Tibial nerve (tissue), 4 donors: ENCODE measurements around the gene HAX1. TPM values are rescaled to one million over a fixed set of nuclear protein-coding genes. Genes with fewer than 3 reads are reported as not detected.
A peak's percentile ranks its signal among the peaks of the same experiment; 100 is the strongest.

Experiments used
- DNase-seq, 2 donors: peaks; one replicate each; pipeline ENCODE4 v3.0.0-alpha.2; 2019; ENCODE audit warnings: low spot score in 2 of 2
- H3K27ac ChIP-seq, 4 donors: fragments of 200-600 bp; sonication (generic) in 3 of 4; one replicate each; pipeline ENCODE4 v1.5.1; 2017 to 2019; ENCODE audit warnings: mild to moderate bottlenecking in 1 of 4
- H3K27me3 ChIP-seq, 2 donors: fragments of 200-600 bp; sonication (generic) in 1 of 2; one replicate each; pipeline versions ENCODE4 v1.5.1 to v1.6.0; 2017 to 2019
- H3K36me3 ChIP-seq, 3 donors: fragments of 200-600 bp; sonication (generic); one replicate each; pipeline ENCODE4 v1.5.1; 2018 to 2019
- H3K4me1 ChIP-seq, 4 donors: fragments of 200-600 bp; sonication (generic) in 3 of 4; one replicate each; pipeline ENCODE4 v1.5.1; 2017 to 2019
- H3K4me3 ChIP-seq, 4 donors: fragments of 200-600 bp; sonication (generic) in 3 of 4; one replicate each; pipeline ENCODE4 v1.5.1; 2017 to 2019; ENCODE audit warnings: mild to moderate bottlenecking in 1 of 4, moderate library complexity in 1 of 4
- H3K9me3 ChIP-seq, 4 donors: fragments of 200-600 bp; sonication (generic) in 3 of 4; one replicate each; pipeline ENCODE4 v1.5.1; 2017 to 2019
- EP300 ChIP-seq, 2 donors: sonication (generic); formaldehyde crosslinking; IDR thresholded peaks; one replicate each; pipeline ENCODE4 v1.6.1; 2017; ENCODE audit warnings: antibody characterized with exemption in 2 of 2, mild to moderate bottlenecking in 1 of 2
- POLR2A ChIP-seq, 2 donors: fragments of 450-650 bp; IDR thresholded peaks; one replicate each; pipeline ENCODE4 v1.6.1; 2017; ENCODE audit warnings: antibody characterized with exemption in 2 of 2, mild to moderate bottlenecking in 2 of 2, moderate library complexity in 2 of 2
- WGBS, 2 donors: methylation state at CpG; one replicate each; pipeline ENCODE4 v1.1.5; 2018; 5-methylcytosine and 5-hydroxymethylcytosine counted together
- total RNA-seq, 4 donors: library from RNA; depleted of rRNA; stranded (reverse); fragments of >200 nt; gene quantifications; one replicate each; pipeline ENCODE4 v1.1.0, GENCODE V29; 2016
- TF ChIP-seq, protein P1 (sequence below), 5 experiments: fragments of 200-600 bp in 3 of 5; fragments of 450-650 bp in 2 of 5; sonication (generic) in 3 of 5; IDR thresholded peaks; one replicate each; pipeline ENCODE4 v1.5.1; 2016 to 2019; ENCODE audit warnings: antibody characterized with exemption in 5 of 5, mild to moderate bottlenecking in 3 of 5, moderate library complexity in 2 of 5

The HAX1 gene
- total RNA-seq, 4 donors from 2014 or later, result 93.9 to 120 (median 111) TPM

DNA sequence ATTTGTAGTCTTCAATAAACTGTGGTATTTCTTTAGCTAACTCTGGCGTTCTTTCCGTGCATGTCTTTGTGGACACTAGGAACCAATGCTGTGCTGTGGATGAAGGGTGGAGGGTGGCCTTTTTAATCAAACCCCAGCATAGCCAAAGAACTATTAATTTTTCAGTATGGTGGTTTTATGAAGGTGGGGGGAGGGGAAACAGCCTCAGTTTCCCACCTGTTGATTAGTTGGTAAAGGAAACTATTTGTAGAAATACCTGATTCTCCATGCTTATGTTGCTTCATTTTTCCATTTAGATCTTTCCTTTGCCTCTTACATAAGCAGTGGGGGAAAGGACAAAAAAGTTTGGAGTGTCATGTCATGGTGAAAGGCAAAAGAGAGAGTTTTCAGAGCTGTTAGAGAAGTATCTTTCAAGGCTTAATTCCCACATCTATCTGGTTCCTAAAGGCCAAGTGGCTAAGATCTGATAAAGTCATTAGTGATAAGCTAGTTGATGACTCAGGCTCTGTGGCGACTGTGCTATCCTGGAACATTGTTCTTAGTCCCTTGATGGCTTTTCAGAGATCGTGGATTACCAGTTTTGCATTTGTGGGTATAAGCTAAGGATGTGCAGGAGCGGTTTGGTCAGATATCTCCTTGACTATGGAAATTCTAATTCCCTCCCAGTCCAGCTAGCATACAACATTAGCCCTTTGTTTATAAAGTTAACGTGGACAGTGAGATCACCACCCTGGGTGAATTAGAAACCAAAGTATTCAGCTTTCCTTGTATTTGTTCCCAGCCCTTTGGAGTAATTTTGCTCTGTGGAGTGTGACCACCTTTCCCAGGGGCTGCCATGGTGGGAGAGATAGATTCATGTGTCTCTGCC lies 8.7 kb upstream of the HAX1 start:
- Histone ChIP-seq H3K27ac (no peak overlapping the region), H3K36me3 (peaks cover 3 to 99% (median 21%) of the 10 kb centered on the region in 3 donors), H3K4me3 (no peak overlapping the region), H3K27me3 (no peaks in the 10 kb centered on the region), H3K9me3 (no peaks in the 10 kb centered on the region), H3K4me1 (no peaks in the 10 kb centered on the region)
- 65 to 74% methylated on average over 6 of the region's 6 CpGs for WGBS, 2 donors
- TF ChIP-seq, protein P1, sequence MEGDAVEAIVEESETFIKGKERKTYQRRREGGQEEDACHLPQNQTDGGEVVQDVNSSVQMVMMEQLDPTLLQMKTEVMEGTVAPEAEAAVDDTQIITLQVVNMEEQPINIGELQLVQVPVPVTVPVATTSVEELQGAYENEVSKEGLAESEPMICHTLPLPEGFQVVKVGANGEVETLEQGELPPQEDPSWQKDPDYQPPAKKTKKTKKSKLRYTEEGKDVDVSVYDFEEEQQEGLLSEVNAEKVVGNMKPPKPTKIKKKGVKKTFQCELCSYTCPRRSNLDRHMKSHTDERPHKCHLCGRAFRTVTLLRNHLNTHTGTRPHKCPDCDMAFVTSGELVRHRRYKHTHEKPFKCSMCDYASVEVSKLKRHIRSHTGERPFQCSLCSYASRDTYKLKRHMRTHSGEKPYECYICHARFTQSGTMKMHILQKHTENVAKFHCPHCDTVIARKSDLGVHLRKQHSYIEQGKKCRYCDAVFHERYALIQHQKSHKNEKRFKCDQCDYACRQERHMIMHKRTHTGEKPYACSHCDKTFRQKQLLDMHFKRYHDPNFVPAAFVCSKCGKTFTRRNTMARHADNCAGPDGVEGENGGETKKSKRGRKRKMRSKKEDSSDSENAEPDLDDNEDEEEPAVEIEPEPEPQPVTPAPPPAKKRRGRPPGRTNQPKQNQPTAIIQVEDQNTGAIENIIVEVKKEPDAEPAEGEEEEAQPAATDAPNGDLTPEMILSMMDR (IDR thresholded peaks at IDR 0.05), result no peak
- TF ChIP-seq EP300 (IDR thresholded peaks at IDR 0.05) (no peak), POLR2A (IDR thresholded peaks at IDR 0.05) (no peak)
- no peak for DNase-seq

DNA sequence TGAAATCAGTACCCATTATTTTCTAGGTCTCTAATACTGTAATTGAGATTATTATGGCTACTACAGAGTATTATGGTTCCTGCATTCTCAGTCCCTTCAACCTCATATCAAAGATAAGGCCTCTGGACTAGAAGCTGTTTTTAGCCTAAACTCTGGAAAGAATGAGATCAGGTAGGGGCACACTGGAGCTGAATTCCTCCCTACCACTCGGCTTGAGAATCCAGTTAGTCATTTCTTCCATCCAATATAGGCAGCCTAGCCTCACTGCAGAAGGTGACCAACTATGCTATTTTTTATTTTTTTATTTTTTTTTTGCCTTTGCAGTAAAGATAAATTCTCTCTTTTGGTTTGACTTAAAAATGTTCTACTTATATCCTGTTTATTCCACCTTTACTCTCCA lies 8.0 kb upstream of the HAX1 start:
- TF ChIP-seq EP300 (IDR thresholded peaks at IDR 0.05) (no peak), POLR2A (IDR thresholded peaks at IDR 0.05) (no peak)
- TF ChIP-seq, protein P1 (IDR thresholded peaks at IDR 0.05), result no peak
- no peak for DNase-seq
- H3K27me3 ChIP-seq, result no peaks in the 10 kb centered on the region
- 72% methylated on average over 1 of the region's 1 CpG for WGBS, 2 donors
- H3K27ac ChIP-seq, result no peak overlapping the region
- H3K4me3 ChIP-seq, result no peak overlapping the region
- H3K36me3 ChIP-seq, result peaks cover 3 to 99% (median 24%) of the 10 kb centered on the region in 3 donors
- no peaks in the 10 kb centered on the region for H3K9me3 ChIP-seq
- H3K4me1 ChIP-seq, result no peaks in the 10 kb centered on the region

DNA sequence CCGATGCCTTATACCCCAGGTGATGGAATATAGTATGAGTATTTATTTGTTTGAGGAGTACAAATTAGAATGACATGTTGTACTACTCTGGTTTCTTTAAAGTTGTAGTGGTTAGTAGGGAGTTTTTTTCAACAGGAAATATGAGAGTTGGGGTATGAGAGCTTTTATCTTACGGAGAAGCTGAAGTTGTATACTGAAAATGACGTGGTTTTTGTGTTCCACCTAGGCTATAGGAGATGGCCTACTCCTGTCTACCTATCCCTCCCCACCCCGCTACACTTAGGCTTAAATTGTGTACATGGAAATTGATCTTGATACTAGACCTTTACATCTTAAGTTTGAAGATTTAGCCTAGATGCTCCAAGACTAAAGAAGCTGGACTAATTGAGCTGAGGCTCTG lies 6.8 kb upstream of the HAX1 start:
- Histone ChIP-seq H3K27ac (peak overlapping the region in 1 of 4 donors; percentile 38), H3K27me3 (no peaks in the 10 kb centered on the region), H3K4me1 (no peaks in the 10 kb centered on the region), H3K4me3 (no peak overlapping the region), H3K9me3 (no peaks in the 10 kb centered on the region), H3K36me3 (peaks cover 3 to 99% (median 18%) of the 10 kb centered on the region in 3 donors)
- WGBS, 2 donors, result 72 to 84% methylated on average over 4 of the region's 4 CpGs
- TF ChIP-seq, protein P1 (IDR thresholded peaks at IDR 0.05), result no peak
- TF ChIP-seq POLR2A (IDR thresholded peaks at IDR 0.05), result no peak
- no peak for TF ChIP-seq EP300 (IDR thresholded peaks at IDR 0.05)
- no peak for DNase-seq

DNA sequence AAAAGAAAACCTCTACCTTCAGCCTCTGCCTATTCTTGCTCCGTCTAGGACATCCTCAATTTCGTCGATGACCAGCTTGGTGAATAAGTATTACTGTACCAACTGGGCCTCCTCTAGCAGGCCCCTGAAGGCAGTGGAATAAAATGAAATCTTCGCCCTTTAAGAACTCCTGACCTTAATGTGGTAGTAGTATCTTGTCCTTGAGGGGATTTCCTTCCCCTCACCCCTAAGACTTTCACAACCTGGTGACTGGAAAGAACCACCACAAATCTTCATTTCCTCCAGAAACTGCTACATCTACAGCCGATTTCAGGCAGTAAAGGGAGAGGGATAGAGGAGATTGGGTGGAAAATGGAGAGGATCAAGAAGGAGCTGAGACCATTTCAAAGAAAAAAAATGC lies 1.6 kb upstream of the HAX1 start:
- H3K27ac ChIP-seq, result no peak overlapping the region
- 87 to 92% methylated on average over 5 of the region's 5 CpGs for WGBS, 2 donors
- H3K4me1 ChIP-seq, result peaks cover 0 to 19% (median 11%) of the 10 kb centered on the region in 4 donors
- H3K36me3 ChIP-seq, result peaks cover 0 to 67% (median 4%) of the 10 kb centered on the region in 3 donors
- no peak overlapping the region for H3K4me3 ChIP-seq
- TF ChIP-seq POLR2A (IDR thresholded peaks at IDR 0.05) (no peak), EP300 (IDR thresholded peaks at IDR 0.05) (no peak)
- TF ChIP-seq, protein P1 (IDR thresholded peaks at IDR 0.05), result no peak
- no peak for DNase-seq
- H3K9me3 ChIP-seq, result no peaks in the 10 kb centered on the region
- H3K27me3 ChIP-seq, result no peaks in the 10 kb centered on the region

DNA sequence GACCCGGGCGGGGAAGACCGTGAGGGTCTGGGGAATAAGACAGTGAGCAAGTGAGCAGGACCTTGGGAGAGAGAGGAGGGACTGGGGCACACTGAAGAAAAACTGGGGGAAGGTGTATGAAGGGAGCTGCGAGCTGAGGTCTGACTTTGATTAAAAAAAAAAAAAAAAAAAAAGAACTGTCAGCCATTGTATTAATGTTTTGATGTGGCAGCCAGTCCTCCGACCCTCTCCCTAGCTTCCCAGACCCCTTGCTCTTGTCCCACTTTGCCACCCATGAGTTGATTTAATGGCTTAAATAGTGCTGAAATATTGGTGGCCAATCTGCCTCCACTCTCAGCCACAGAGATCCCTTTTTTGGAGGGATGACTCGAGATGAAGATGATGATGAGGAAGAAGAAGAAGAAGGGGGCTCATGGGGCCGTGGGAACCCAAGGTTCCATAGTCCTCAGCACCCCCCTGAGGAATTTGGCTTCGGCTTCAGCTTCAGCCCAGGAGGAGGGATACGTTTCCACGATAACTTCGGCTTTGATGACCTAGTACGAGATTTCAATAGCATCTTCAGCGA lies 652 bp downstream of the HAX1 start:
- Histone ChIP-seq H3K4me3 (peak overlapping the region; percentile 61 to 97 (median 88)), H3K36me3 (peaks cover 0 to 68% (median 4%) of the 10 kb centered on the region in 3 donors), H3K9me3 (no peaks in the 10 kb centered on the region), H3K27ac (peak overlapping the region; percentile 89 to 97 (median 94)), H3K27me3 (no peaks in the 10 kb centered on the region), H3K4me1 (peaks cover 0 to 19% (median 11%) of the 10 kb centered on the region in 4 donors)
- no peak for DNase-seq
- no peak for TF ChIP-seq POLR2A (IDR thresholded peaks at IDR 0.05)
- no peak for TF ChIP-seq EP300 (IDR thresholded peaks at IDR 0.05)
- TF ChIP-seq, protein P1 (IDR thresholded peaks at IDR 0.05), result no peak
- 41 to 45% methylated on average over 13 of the region's 13 CpGs for WGBS, 2 donors
